RCC 7860 (cell line): ENCODE measurements around the gene FGF8.

Source experiments
- DNase-seq: peaks from one replicate; pipeline ENCODE4 v3.0.0-alpha.2; 2015; ENCODE audit warnings: low spot score
- FAIRE-seq: peaks from 2 replicates; lab custom pipeline; 2012; peaks lifted over from hg19 to GRCh38; lab: Jason Lieb, UNC

Gene FGF8

DNA sequence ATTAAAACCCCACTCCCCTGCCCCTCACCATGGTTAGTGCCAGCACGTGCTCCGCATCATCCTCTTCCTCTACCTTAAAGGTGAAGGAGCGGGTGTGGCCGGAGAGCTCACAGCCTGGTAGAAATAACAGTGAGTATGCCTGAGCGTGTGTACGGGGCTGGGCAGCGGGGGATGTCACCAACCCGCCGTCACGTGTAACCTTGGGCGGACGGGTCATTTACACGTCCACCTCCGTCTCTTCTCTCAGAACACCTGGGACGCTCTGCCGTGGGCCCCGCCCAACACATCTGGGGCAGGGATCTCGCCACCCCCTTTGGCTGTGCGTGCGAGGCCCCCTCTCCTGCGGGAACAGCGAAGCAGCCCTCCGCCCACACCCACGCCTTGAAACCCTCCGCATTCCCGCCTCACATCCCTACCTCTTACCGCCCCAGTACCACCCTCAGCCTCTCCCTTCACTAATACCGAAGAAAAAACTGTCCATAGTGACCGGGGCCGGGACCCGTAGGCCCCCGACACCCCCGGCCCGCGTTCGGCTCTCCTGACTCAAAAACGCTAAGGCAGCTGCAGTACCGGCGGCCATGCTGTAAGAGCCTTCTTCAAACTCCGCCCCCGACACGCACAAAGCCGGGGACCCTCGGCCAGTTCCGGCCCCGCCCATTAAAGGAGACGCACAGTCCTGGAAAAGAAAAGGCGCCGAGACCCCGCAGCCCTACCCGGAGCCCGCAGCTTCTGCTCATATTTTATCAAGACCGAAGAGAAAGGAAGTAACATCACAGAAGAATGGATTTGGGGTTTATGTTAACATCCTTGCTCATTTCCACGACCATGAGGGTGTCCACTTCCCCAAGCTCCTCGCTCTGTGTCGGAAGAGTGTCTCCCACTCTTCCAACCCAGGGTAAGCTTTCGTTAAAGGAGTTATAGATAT lies 7.2 kb upstream of the FGF8 start, which contains the start of gene NPM3:
Gene NPM3, minus strand, starts transcription at position 636 of the 925 bp plus-strand sequence. Its CDS starts 56 bp downstream, at position 580.
- DNase-seq (peak; percentile 56), FAIRE-seq (peak; percentile 8)

DNA sequence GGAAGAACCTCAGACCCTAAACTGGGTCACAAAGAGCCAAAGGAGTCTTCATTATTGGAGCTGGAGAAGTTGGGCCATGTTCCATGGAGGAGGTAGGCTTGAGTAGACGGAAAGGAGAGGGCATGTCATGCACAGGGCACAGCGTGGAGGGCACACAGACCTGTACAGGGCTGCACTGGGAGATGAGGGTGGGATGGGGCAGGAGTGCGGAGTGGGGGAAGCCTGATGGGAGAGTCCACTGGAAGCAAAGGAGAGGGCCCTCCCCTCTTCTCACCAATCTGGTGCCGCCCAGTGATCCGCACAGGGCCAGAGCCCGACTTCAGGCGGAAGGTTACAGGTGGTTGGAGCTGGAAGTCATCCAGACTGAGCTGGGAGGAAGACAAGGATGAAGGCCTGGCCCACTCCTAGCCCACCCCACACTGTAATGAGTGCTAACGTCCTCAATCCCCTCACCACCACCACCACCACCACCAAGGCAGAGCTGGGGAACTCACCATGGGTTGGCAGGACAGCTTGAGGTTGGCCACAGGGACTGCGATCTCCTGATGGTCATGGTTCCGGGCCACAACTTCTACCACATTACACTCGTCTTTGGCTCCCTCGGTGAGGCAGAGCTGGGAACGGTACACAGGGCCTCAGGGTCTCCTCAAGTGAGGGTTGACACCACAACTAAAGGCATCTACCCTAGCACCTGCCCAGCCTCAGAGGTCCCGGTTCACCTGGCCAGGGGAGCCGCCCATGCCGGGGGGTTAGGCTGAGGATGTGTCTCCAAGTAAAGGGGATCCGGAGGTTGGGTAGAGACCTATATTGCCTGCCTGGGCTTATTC lies 6.3 kb upstream of the FGF8 start:
- FAIRE-seq (no peak), DNase-seq (no peak)

- FAIRE-seq = no peak
- no peak for DNase-seq
Measured at GRCh38 chr10:101781655-101781983, 5.7 kb upstream of the FGF8 start.

DNA sequence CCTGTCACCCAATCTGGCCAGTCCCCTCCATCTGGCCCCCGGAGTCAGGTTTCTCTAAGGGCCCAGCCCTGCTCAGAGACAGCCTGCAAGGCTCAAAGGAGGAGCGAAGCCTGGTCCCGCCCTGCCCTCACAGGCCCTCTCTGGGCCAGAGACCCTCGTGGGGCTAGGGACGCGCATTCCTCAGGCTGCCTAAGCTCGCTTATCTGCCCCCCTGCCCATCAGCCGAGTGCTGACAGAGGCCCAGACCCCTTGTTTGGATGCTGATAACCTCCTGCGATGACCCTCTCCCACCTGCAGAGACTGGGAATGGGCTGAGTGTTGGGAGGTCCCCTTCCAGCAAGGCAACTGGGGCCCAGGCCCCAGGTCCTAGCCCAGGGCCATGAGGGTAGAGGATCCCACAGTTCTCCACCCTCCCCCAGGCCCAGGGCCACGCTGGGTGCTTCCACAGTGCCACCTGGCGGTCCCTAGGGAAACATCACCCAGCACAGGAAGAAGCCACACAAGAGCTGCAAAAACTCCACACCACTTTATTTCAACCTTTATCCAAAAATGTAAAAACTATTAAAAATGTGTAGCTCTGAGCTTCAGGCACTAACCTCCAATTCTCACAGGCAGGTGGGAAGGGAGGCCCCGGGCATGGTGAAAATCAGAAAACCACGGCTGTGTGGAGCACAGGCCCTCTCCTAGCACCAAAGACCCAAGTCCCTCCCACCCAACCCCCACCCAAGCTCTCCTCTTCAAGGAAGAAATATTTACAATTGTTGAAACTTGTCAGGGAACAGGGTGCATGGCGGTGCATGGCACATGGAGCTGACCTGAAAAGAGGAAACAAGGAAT lies 5.1 kb upstream of the FGF8 start:
- no peak for FAIRE-seq
- DNase-seq = peak; percentile 40

- no peak for FAIRE-seq
- DNase-seq = no peak
Measured at GRCh38 chr10:101780187-101780817, 4.4 kb upstream of the FGF8 start.

DNA sequence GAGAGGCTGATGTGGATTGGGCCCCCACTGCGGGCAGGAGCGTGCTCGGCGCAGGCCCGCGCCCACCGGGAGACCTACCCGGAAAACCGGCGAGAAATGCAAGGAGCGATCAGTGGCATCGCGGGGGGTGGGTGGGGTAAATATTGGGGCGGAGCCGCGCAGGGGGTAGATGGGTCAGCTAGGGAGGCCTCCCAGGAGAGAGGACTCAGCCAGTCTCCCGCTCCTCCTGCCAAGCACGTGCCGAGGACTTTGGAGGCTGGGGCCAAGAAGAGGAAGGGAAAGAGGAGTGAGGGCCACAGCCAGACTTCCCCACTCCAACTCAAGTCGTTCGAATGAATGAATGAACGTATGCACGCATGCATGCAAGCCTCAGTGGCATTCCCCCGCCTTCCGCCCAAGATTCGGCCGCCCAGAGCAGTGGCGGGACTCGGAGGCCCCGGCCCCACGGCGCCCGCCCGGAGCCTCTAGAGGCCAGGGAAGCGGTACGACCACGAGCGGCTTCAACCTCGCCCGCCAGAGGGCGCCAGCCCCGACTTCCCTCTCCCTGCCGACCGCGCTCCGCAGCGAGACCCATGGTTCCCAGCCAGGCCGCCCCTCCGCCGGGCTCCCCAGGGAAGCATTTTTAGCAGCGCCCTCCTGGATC lies 3.8 kb upstream of the FGF8 start:
- FAIRE-seq (no peak), DNase-seq (no peak)

DNA sequence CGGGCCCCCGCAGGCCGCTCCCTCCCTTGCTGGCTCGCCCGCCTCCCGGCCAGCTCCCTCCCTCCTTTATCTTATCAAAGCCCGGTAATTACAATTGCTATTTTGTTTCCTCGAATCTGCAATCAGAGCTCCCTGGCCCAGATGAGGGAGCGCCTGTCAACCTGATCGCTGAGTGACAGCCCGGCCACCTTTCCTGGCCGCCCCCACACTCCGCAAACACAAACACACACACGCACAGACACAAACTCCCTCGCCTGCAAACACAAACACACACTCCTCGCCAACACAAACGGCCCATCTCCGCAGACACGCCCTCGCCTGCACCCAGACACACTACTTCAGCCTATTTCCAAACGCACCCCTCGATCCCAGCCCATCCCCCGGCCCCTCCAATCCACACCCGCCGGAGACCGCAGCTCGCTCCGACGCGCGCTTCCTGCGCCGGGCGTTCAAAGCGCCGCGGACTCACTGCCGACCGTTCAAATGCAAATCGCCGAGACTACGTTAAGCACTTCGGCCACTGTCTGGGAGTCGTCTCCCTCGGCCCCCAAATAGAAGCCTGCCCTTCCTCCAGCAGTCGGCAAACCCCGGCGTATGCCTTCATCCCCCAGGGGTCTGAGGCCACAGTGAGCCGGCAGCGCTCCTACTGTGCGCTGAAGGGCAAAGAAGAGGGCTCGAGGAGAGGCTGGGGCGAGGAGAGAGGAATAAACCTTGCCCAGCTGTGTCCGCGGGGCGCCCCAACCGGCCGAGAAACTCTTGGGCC lies 3.0 kb upstream of the FGF8 start:
- DNase-seq (no peak), FAIRE-seq (no peak)

DNA sequence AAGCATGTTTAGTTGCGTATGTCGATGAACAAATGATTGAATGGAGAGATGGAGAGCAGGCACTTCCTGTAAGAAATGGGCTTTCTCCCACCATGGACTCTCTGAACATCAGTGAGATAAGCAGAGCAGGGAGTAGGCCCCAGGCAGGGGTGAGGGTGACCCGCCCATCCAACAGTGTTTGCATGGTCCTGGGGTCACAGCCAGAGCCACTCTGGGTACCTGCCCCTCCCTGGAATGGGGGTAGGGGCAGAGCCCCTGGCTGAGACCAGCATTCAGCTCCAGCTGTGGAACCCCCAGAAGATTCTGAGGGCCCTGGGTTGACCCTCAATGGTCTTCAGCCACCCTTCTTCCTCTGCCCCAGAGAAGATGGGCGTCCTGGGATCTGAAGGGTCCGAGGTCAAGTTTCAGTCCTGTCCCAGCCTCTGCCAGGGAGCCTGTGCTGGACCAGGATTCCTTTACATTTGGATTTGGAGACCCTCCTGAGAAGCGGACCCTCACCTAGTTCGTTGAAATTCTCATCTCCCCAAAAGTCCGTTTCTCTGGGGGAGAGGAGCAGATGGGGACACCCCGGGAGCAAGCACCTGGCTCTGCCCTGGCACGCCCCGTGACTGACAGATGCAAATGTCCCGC lies 2.4 kb upstream of the FGF8 start:
- no peak for FAIRE-seq
- DNase-seq = no peak

- no peak for FAIRE-seq
- no peak for DNase-seq
Measured at GRCh38 chr10:101777619-101778145, 1.8 kb upstream of the FGF8 start.

DNA sequence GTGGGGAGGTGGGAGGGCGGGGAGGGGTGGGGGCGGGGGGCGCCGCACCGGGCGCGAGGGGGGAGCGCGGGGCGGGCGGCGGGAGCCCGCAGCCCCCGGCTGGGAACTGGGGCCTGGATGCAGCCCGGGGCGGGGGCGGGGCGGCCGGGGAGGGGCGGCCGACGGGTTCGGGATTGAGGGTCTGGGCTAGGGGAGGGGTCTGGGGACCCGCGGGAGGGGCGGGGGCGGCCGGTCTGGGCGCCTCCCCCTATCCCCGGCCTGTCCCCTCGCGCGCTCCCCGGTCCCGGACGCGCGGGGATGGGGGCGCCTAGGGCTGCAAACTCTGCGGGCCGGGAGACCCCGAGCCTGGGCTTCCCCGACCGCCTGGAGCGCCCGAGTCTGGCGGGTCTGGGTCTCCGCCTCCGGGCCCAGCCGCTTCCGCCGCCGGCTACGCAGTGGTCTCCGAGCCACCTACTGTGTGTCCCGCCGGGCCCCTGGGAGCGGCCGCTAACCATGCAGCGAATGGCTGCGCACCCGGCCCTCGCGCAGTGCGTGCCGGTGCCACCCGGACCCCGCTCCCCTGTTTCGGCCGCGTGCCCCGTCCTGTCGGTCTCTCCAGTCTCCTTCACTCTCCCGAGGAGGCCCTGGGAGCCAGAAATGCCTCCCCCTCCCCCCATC lies 375 bp upstream of the FGF8 start:
- DNase-seq = no peak
- no peak for FAIRE-seq

- DNase-seq (no peak), FAIRE-seq (no peak)
Measured at GRCh38 chr10:101774589-101775272, 1.2 kb downstream of the FGF8 start.

DNA sequence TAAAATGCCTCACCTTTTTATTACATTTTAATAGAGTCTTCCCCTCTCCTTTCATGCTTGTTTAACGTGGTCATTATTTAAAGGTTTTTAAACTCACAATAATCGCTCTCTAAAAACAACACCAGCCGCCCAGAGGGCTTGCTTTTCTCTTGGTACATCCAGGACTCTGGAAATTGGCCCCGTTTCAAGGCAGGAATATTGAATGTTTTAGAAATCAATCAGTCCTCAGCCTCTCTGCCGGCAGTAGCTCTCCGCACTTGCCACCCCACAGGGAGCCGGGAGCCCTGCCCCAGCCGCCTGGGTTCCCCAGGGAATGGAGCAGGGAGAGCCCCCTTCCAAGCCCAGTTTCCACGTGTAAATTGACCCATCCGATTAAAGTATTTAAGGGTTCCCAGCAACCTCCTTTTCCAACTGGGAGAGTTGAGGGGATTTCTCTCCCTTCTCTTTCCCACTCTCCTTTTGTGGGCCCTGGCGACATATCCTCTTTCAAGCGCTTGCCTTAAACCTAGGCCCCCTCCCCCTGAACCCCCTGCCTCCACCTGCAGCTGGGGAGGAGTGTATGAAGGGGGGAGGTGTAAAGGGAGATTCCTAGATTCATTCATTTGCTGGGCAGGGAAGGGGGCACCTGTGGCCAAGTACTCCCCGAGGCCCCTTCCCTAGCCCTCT lies 1.9 kb downstream of the FGF8 start:
- FAIRE-seq = no peak

GRCh38 chr10:101772895-101773761 lies 2.8 kb downstream of the FGF8 start:
- DNase-seq (no peak), FAIRE-seq (no peak)

More for the DNA sequence above, 1.9 kb downstream of the FGF8 start:
- DNase-seq = no peak

GRCh38 chr10:101772017-101772894 lies 3.7 kb downstream of the FGF8 start:
- DNase-seq = no peak
- no peak for FAIRE-seq

DNA sequence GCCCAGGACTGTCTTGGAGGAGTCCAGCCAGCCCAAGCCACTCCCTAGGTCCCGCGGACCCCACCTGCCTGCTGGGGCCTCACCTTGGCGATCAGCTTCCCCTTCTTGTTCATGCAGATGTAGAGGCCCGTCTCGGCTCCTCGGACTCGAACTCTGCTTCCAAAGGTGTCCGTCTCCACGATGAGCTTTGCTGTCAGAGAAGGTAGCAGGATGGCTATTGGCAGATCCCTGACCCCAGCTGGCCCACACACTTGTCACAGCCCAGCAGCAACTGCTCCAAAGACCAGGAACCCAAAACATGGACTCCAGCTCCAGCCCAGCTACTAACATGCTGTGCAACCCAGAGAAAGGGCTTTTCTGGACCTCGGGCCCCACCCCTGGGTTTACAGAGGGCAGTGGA lies 4.5 kb downstream of the FGF8 start:
- DNase-seq (no peak), FAIRE-seq (no peak)
